HepG2 (cell line): Measurements from ENCODE around the gene OR6N1. TPM values are rescaled to one million over a fixed set of nuclear protein-coding genes. Genes with fewer than 3 reads are reported as not detected.

Source experiments
- ATAC-seq: fragments of 200-7000 bp; cut with Tn5 transposase; 3 replicates; pipeline ENCODE4 v1.9.1; 2020; ENCODE audit warnings: mild to moderate bottlenecking, moderate library complexity
- BruUV-seq: library from RNA; stranded (reverse); fragments of 400-500 nt; replicated peaks from 2 replicates; lab custom pipeline; 2021; lab: Mats Ljungman, UMichigan
- CTCF ChIA-PET: fragments of 300-600 bp; formaldehyde crosslinking; extraction: SDS; loops from one replicate; lab custom pipeline; 2021; ENCODE audit warnings: low total read pairs, inconsistent platforms, low intra/inter-chr PET ratio; lab: Yijun Ruan, JAX
- POLR2A ChIA-PET: fragments of 350-600 bp; sonication (Branson Sonifier 250); formaldehyde crosslinking; loops from one replicate; lab custom pipeline; 2020; ENCODE audit warnings: antibody characterized with exemption, inconsistent platforms; lab: Yijun Ruan, JAX
- DNase-seq: peaks from one replicate; pipeline ENCODE4 v3.0.0-alpha.2; 2015; ENCODE audit warnings: low spot score
- FAIRE-seq: peaks from 3 replicates; lab custom pipeline; 2011; peaks lifted over from hg19 to GRCh38; lab: Jason Lieb, UNC
- H2AFZ ChIP-seq: one replicate; pipeline ENCODE4 v1.6.1; 2011; ENCODE audit warnings: low read length, inconsistent platforms
- H3K27ac ChIP-seq: fragments of 300-600 bp; 3 replicates; pipeline ENCODE4 v1.8.0; 2011; ENCODE audit warnings: mixed run types, mild to moderate bottlenecking, mixed read lengths, low read length, inconsistent platforms; ENCODE audit not compliant: insufficient read depth; ENCODE audit errors: extremely low read length
- H3K27me3 ChIP-seq, 2 experiments: fragments of 200-600 bp in 1 of 2; 2 replicates in 1 of 2; 3 replicates in 1 of 2; pipeline versions ENCODE4 v1.6.0 to v1.8.0; 2011; ENCODE audit warnings: low read length in 2 of 2, mild to moderate bottlenecking in 2 of 2, moderate library complexity in 2 of 2, inconsistent platforms in 1 of 2; ENCODE audit not compliant: insufficient read depth in 2 of 2, control insufficient read depth in 1 of 2
- H3K36me3 ChIP-seq, 2 experiments: fragments of 200-600 bp in 1 of 2; replicated peaks in 1 of 2; 2 replicates in 1 of 2; 3 replicates in 1 of 2; pipeline versions ENCODE4 v1.5.1 to v1.8.0; 2011; ENCODE audit warnings: low read length in 2 of 2, inconsistent platforms in 1 of 2; ENCODE audit not compliant: insufficient read depth in 2 of 2, control insufficient read depth in 1 of 2
- H3K4me1 ChIP-seq: 2 replicates; pipeline ENCODE4 v1.5.1; 2012; ENCODE audit warnings: low read length, inconsistent platforms; ENCODE audit not compliant: insufficient read depth
- H3K4me2 ChIP-seq: 2 replicates; pipeline ENCODE4 v1.6.0; 2011; ENCODE audit warnings: low read depth, low read length, inconsistent platforms
- H3K4me3 ChIP-seq, 3 experiments: fragments of 200-600 bp in 1 of 3; sonication (generic), shearing (Covaris generic) in 1 of 3; replicated peaks in 1 of 3; 2 replicates each; pipeline ENCODE4 v1.5.1; 2011 to 2016; ENCODE audit warnings: low read length in 3 of 3, inconsistent platforms in 2 of 3, low read depth in 2 of 3, mild to moderate bottlenecking in 2 of 3, control low read depth in 1 of 3, mixed read lengths in 1 of 3; ENCODE audit not compliant: insufficient read depth in 1 of 3
- H3K79me2 ChIP-seq: one replicate; pipeline ENCODE4 v1.6.1; 2011; ENCODE audit warnings: low read length, inconsistent platforms; ENCODE audit not compliant: insufficient read depth
- H3K9ac ChIP-seq: 2 replicates; pipeline ENCODE4 v1.6.0; 2011; ENCODE audit warnings: mild to moderate bottlenecking, low read depth, low read length, inconsistent platforms; ENCODE audit not compliant: insufficient read depth
- H3K9me3 ChIP-seq: 2 replicates; pipeline ENCODE4 v1.5.1; 2012; ENCODE audit warnings: mild to moderate bottlenecking, low read length
- H4K20me1 ChIP-seq: 2 replicates; pipeline ENCODE4 v1.6.0; 2011; ENCODE audit warnings: inconsistent platforms, mild to moderate bottlenecking, low read length, moderate library complexity; ENCODE audit not compliant: insufficient read depth
- BCL6 ChIP-seq: IDR thresholded peaks from 2 replicates; pipeline ENCODE4 v1.6.1; 2016; ENCODE audit warnings: missing genetic modification reagents, missing compliant biosample characterization
- BORCS8-MEF2B ChIP-seq: sonication (generic); formaldehyde crosslinking; IDR thresholded peaks from 2 replicates; pipeline ENCODE4 v1.8.0; 2022; ENCODE audit warnings: mild to moderate bottlenecking, missing genetic modification reagents
- MAZ ChIP-seq, 2 experiments: sonication (generic) in 1 of 2; formaldehyde crosslinking in 1 of 2; IDR thresholded peaks; 2 replicates each; pipeline versions ENCODE4 v1.5.0 to v1.6.1; 2012 to 2020; ENCODE audit warnings: low read depth in 2 of 2, mild to moderate bottlenecking in 2 of 2, borderline replicate concordance in 1 of 2, improper control_type of control experiment in 1 of 2, low read length in 1 of 2, missing genetic modification reagents in 1 of 2, moderate library complexity in 1 of 2
- NFE2L2 ChIP-seq: fragments of 150-350 bp; IDR thresholded peaks from 2 replicates; pipeline ENCODE4 v1.6.1; 2014; ENCODE audit warnings: low read length
- SMC3 ChIP-seq: IDR thresholded peaks from 2 replicates; pipeline ENCODE4 v1.6.1; 2011; ENCODE audit warnings: low read length, improper control_type of control experiment
- THAP11 ChIP-seq: IDR thresholded peaks from 2 replicates; pipeline ENCODE4 v1.6.1; 2016; ENCODE audit warnings: missing biosample characterization, missing genetic modification reagents
- ZNF619 ChIP-seq: sonication (generic); formaldehyde crosslinking; IDR thresholded peaks from 2 replicates; pipeline ENCODE4 v1.4.0; 2020; ENCODE audit warnings: mild to moderate bottlenecking, missing genetic modification reagents
- ZNF792 ChIP-seq: IDR thresholded peaks from 2 replicates; pipeline ENCODE4 v1.6.1; 2016
- ZNF841 ChIP-seq: sonication (generic); formaldehyde crosslinking; IDR thresholded peaks from 2 replicates; pipeline ENCODE4 v1.8.1; 2023; ENCODE audit warnings: missing genetic modification reagents, borderline replicate concordance
- WGBS: methylation state at CpG from one replicate; pipeline ENCODE4 v1.1.6; 2017; ENCODE audit warnings: low lambda C conversion rate; 5-methylcytosine and 5-hydroxymethylcytosine counted together
- in situ Hi-C: cut with HindIII; loops from 2 replicates; pipeline ENCODE4 v1.10.0; 2017; ENCODE audit warnings: low pct_unique_long_range_greater_than_20kb; ENCODE audit not compliant: extremely low pct_ligation_motif_present
- intact Hi-C: fragments of 100-400 bp; cut with micrococcal nuclease; formaldehyde crosslinking; loops from one replicate; pipeline ENCODE4 v1.10.0; 2022; ENCODE audit not compliant: unreplicated experiment
- polyA plus RNA-seq, 8 experiments: library from polyadenylated mRNA; depleted of rRNA in 3 of 8; stranded (reverse) in 7 of 8; unstranded in 1 of 8; fragments of >200 nt; fragmentation: Illumina TruSeq in 4 of 8; extraction: Trizol in 4 of 8; gene quantifications; 2 replicates each; pipeline versions ENCODE4 v1.2.1 to v1.2.3, GENCODE V29; 2011 to 2016; ENCODE audit warnings: low read depth in 4 of 8, missing spikeins in 1 of 8, mixed read lengths in 1 of 8; ENCODE audit not compliant: insufficient read depth in 1 of 8
- total RNA-seq, 5 experiments: library from RNA; depleted of rRNA; stranded (reverse); fragments of >200 nt; fragmentation: Illumina TruSeq; extraction: Trizol; gene quantifications; 2 replicates each; pipeline ENCODE4 v1.2.3, GENCODE V29; 2016; ENCODE audit warnings: low read depth in 1 of 5
- TF ChIP-seq, protein P1 (sequence below): sonication (generic); formaldehyde crosslinking; IDR thresholded peaks from 2 replicates; pipeline ENCODE4 v1.8.0; 2022; ENCODE audit warnings: mild to moderate bottlenecking, missing genetic modification reagents, borderline replicate concordance

Gene OR6N1
- total and polyA plus RNA-seq, 2 of the 13 experiments (the other 11 are each of a cell fraction or from before 2014, with no cell fraction given): not detected

DNA sequence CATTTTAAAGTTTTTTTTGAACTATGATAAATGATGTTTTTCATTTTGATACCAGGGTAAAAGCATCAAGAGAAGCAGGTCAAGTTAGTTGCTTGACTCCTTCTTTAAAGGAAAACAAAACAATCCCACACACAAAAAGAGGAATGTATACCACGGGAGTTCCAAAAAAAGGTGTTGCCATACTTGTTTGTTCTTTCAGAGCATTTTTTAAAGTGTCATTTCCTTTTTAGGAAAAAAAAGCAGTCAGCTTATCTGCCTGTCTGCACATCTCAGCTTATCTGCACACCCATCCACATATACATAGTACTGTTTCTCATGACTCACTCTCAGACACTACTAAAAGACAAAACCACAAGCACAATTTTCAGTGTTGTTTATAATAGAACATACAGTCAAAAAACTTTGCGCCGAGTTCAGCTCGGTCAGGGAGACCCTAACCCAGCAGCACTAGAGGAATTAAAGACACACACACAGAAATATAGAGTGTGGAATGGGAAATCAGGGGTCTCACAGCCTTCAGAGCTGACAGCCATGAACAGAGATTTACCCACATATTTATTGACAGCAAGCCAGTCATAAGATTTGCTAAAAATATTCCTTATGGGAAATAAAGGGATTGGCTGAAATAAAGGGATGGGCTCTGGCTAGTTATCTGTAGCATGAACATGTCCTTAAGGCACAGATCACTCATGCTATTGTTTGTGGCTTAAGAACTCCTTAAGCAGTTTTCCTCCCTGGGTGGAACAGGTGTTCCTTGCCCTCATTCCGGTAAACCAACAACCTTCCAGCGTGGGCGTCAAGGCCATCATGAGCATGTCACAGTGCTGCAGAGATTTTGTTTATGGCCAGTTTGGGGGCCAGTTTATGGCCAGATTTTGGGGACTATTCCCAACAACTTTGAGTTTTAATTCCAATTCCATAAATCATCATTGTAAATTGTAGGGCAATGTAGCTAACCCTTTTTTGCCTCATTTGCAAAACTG is 47.8 kb upstream of the OR6N1 start (continued):
- TF ChIP-seq BCL6 (CRISPR knock-in tag): no peak
- TF ChIP-seq ZNF619: no peak
- TF ChIP-seq MAZ (IDR thresholded peaks at IDR 0.05; ENCODE audit: borderline replicate concordance, low read depth, low read length): no peak
- no peak for TF ChIP-seq MAZ (CRISPR knock-in tag; IDR thresholded peaks at IDR 0.05; ENCODE audit: low read depth)
- no peak for TF ChIP-seq THAP11 (CRISPR knock-in tag)
- TF ChIP-seq SMC3: no peak
- no peak for TF ChIP-seq NFE2L2
- TF ChIP-seq BORCS8-MEF2B (CRISPR knock-in tag): no peak

DNA sequence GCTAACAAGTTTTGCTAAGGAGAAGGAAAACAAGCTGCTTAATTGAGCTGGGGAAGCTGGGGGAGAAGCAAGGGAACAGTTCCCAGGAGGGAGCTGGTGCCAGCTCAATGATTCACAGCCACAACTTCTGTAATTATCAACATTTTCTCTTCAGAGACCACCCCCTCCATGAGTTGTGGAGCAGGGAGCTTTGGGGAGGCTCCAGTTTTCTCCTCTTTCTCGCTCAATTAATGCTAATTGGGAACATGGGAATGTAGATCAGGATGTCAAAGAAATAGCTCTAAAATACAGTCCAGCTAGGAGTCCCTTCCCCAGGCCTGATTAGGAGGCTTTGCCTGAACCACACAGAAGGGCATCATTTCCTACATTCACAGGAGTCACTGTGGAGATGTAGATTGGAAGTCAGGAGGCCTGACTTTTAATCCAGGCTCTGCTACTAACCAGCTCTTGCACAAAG is 47.0 kb upstream of the OR6N1 start:
- 0% methylated on average over 1 of the region's 1 CpG for WGBS
- DNase-seq: no peak
- Histone ChIP-seq H3K4me1 (no peaks in the 10 kb centered on the region), H3K79me2 (no peaks in the 10 kb centered on the region), H3K9ac (no peak overlapping the region), H2AFZ (no peak overlapping the region), H3K27me3 (no peaks in the 10 kb centered on the region), H3K36me3 (no peaks in the 10 kb centered on the region), H3K9me3 (peaks cover 81% of the 10 kb centered on the region), H3K4me2 (no peak overlapping the region), H4K20me1 (no peaks in the 10 kb centered on the region)
- no TSS peak for BruUV-seq
- in situ Hi-C loops (no loop called here), intact Hi-C loops (no loop called here)
- CTCF ChIA-PET: no interaction called here
- no peak for FAIRE-seq
- POLR2A ChIA-PET: no interaction called here
- ATAC-seq: no peak
- no peak for TF ChIP-seq ZNF841 (CRISPR knock-in tag)
- TF ChIP-seq, protein P1, sequence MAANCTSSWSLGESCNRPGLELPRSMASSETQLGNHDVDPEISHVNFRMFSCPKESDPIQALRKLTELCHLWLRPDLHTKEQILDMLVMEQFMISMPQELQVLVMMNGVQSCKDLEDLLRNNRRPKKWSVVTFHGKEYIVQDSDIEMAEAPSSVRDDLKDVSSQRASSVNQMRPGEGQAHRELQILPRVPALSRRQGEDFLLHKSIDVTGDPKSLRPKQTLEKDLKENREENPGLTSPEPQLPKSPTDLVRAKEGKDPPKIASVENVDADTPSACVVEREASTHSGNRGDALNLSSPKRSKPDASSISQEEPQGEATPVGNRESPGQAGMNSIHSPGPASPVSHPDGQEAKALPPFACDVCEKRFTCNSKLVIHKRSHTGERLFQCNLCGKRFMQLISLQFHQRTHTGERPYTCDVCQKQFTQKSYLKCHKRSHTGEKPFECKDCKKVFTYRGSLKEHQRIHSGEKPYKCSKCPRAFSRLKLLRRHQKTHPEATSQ (CRISPR knock-in tag): no peak
- no peak for TF ChIP-seq ZNF792 (CRISPR knock-in tag)
- TF ChIP-seq, all 625 proteins: peak for 0
- Histone ChIP-seq H3K4me3 (no peak overlapping the region), H3K27ac (no peak overlapping the region)
